ENCODE measurements around the gene SLC38A1.
A peak's percentile ranks its signal among the peaks of the same experiment; 100 is the strongest.
"Not testable (repeated sequence)": the region's sequence is repeated elsewhere in the genome, so short reads cannot be mapped to it uniquely, and the experiment has no call there.

Gene SLC38A1

GRCh38 chr12:46165191-46165590 lies 103.7 kb downstream of the SLC38A1 start:
- no peak for DNase-seq

GRCh38 chr12:46164186-46164761 lies 104.6 kb downstream of the SLC38A1 start:
- DNase-seq: no peak

- DNase-seq: not testable (repeated sequence)
Measured at GRCh38 chr12:46162549-46163076, 106.2 kb downstream of the SLC38A1 start.

- no peak for DNase-seq
Measured at GRCh38 chr12:46160981-46161690, 107.7 kb downstream of the SLC38A1 start.

GRCh38 chr12:46160101-46160980 lies 108.5 kb downstream of the SLC38A1 start:
- peak; percentile 57 for DNase-seq

GRCh38 chr12:46159309-46159901 lies 109.4 kb downstream of the SLC38A1 start:
- no peak for DNase-seq

GRCh38 chr12:46158501-46158900 lies 110.3 kb downstream of the SLC38A1 start:
- no peak for DNase-seq

- no peak for DNase-seq
Measured at GRCh38 chr12:46154221-46154985, 114.4 kb downstream of the SLC38A1 start.

GRCh38 chr12:46153268-46153872 lies 115.5 kb downstream of the SLC38A1 start:
- DNase-seq: no peak

GRCh38 chr12:46152456-46152855 lies 116.4 kb downstream of the SLC38A1 start:
- DNase-seq: no peak

- no peak for DNase-seq
Measured at GRCh38 chr12:46150735-46151134, 118.1 kb downstream of the SLC38A1 start.

GRCh38 chr12:46149905-46150304 lies 118.9 kb downstream of the SLC38A1 start:
- no peak for DNase-seq

GRCh38 chr12:46149079-46149464 lies 119.8 kb downstream of the SLC38A1 start:
- no peak for DNase-seq

GRCh38 chr12:46148327-46149078 lies 120.3 kb downstream of the SLC38A1 start:
- no peak for DNase-seq

GRCh38 chr12:46147144-46147543 lies 121.7 kb downstream of the SLC38A1 start:
- no peak for DNase-seq

GRCh38 chr12:46145881-46146280 lies 123.0 kb downstream of the SLC38A1 start:
- no peak for DNase-seq

GRCh38 chr12:46144433-46144832 lies 124.4 kb downstream of the SLC38A1 start:
- no peak for DNase-seq

- no peak for DNase-seq
Measured at GRCh38 chr12:46136249-46136648, 132.6 kb downstream of the SLC38A1 start.

GRCh38 chr12:46135750-46136149 lies 133.1 kb downstream of the SLC38A1 start:
- no peak for DNase-seq

- no peak for DNase-seq
Measured at GRCh38 chr12:46134852-46135251, 134.0 kb downstream of the SLC38A1 start.
